B cell (primary cell): ENCODE results near the gene RBM26. TPM values are rescaled to one million over a fixed set of nuclear protein-coding genes. Genes with fewer than 3 reads are reported as not detected.

Experiments
- ATAC-seq: fragments of 200-7000 bp; cut with Tn5 transposase; one replicate; pipeline ENCODE4 v1.10.0; 2021; ENCODE audit warnings: low read depth, mild to moderate bottlenecking, moderate number of reproducible peaks, moderate library complexity
- CTCF ChIA-PET: fragments of 350-600 bp; sonication (Branson Sonifier 250); formaldehyde crosslinking; loops from one replicate; lab custom pipeline; 2021; ENCODE audit warnings: antibody characterized with exemption, inconsistent platforms; lab: Charles Lee
- POLR2A ChIA-PET: fragments of 350-600 bp; sonication (Branson Sonifier 250); formaldehyde crosslinking; loops from one replicate; lab custom pipeline; 2021; ENCODE audit warnings: antibody characterized with exemption; lab: Charles Lee
- DNase-seq: peaks from one replicate; pipeline ENCODE4 v3.0.0; 2013
- H2AFZ ChIP-seq: 2 replicates; pipeline ENCODE4 v1.6.1; 2012; ENCODE audit warnings: mild to moderate bottlenecking, low read depth, low read length; ENCODE audit not compliant: insufficient read depth, poor library complexity, severe bottlenecking
- H3K27ac ChIP-seq, 2 donors: 1 replicate in 1 of 2; 2 replicates in 1 of 2; pipeline ENCODE4 v1.5.1; 2012 to 2013; ENCODE audit warnings: low read length in 2 of 2, mild to moderate bottlenecking in 2 of 2, moderate library complexity in 1 of 2
- H3K27me3 ChIP-seq, 4 experiments: fragments of 200-600 bp in 1 of 4; sonication (generic) in 1 of 4; replicated peaks in 1 of 4; 1 replicate in 2 of 4; 2 replicates in 2 of 4; pipeline versions ENCODE4 v1.6.1 to v1.7.0; 2013 to 2016; ENCODE audit warnings: low read length in 3 of 4, mild to moderate bottlenecking in 2 of 4, mixed read lengths in 1 of 4, moderate library complexity in 1 of 4; ENCODE audit not compliant: insufficient read depth in 4 of 4, control insufficient read depth in 3 of 4; ENCODE audit errors: control extremely low read depth in 1 of 4
- H3K36me3 ChIP-seq, 2 experiments: replicated peaks in 1 of 2; 1 replicate in 1 of 2; 2 replicates in 1 of 2; pipeline versions ENCODE4 v1.6.1 to v1.7.1; 2013; ENCODE audit warnings: low read length in 1 of 2; ENCODE audit not compliant: insufficient read depth in 2 of 2, control insufficient read depth in 1 of 2; ENCODE audit errors: control extremely low read depth in 1 of 2, extremely low read depth in 1 of 2
- H3K4me1 ChIP-seq, 2 donors: fragments of 200-600 bp in 1 of 2; sonication (generic) in 1 of 2; 1 replicate in 1 of 2; 2 replicates in 1 of 2; pipeline versions ENCODE4 v1.5.1 to v1.6.1; 2013 to 2017; ENCODE audit warnings: low read length in 2 of 2; ENCODE audit not compliant: control insufficient read depth in 2 of 2, insufficient read depth in 2 of 2
- H3K4me2 ChIP-seq: replicated peaks from 2 replicates; pipeline ENCODE3; 2012; ENCODE audit warnings: mild to moderate bottlenecking, low read depth, low read length; ENCODE audit not compliant: poor library complexity, severe bottlenecking
- H3K4me3 ChIP-seq, 5 experiments: fragments of 200-600 bp in 1 of 5; sonication (generic) in 1 of 5; 1 replicate in 3 of 5; 2 replicates in 2 of 5; pipeline versions ENCODE4 v1.5.1 to v1.7.0; 2011 to 2016; ENCODE audit warnings: low read length in 4 of 5, mild to moderate bottlenecking in 4 of 5, low read depth in 2 of 5, control low read depth in 1 of 5, moderate library complexity in 1 of 5; ENCODE audit not compliant: insufficient read depth in 1 of 5; ENCODE audit errors: control extremely low read depth in 1 of 5, extremely low read depth in 1 of 5
- H3K79me2 ChIP-seq: fragments of 200-600 bp; sonication (generic); one replicate; pipeline ENCODE4 v1.6.0; 2016; ENCODE audit warnings: low read length; ENCODE audit not compliant: control insufficient read depth, insufficient read depth
- H3K9ac ChIP-seq: fragments of 200-600 bp; sonication (generic); 2 replicates; pipeline ENCODE4 v1.6.1; 2017; ENCODE audit warnings: mild to moderate bottlenecking, low read length, moderate library complexity
- H3K9me3 ChIP-seq, 3 donors: one replicate each; pipeline versions ENCODE4 v1.6.1 to v1.7.1; 2013; ENCODE audit warnings: low read length in 2 of 3; ENCODE audit not compliant: control insufficient read depth in 2 of 3, insufficient read depth in 1 of 3; ENCODE audit errors: control extremely low read depth in 1 of 3
- H4K20me1 ChIP-seq: 2 replicates; pipeline ENCODE4 v1.6.0; 2012; ENCODE audit warnings: mild to moderate bottlenecking, low read length; ENCODE audit not compliant: insufficient read depth, control insufficient read depth, poor library complexity, severe bottlenecking
- H3K27ac Mint-ChIP-seq: one replicate; pipeline ENCODE4 v1.8.0; 2021; ENCODE audit warnings: mixed read lengths
- H3K27me3 Mint-ChIP-seq: one replicate; pipeline ENCODE4 v1.8.0; 2021; ENCODE audit warnings: mixed read lengths
- H3K4me1 Mint-ChIP-seq: one replicate; pipeline ENCODE4 v1.8.0; 2021; ENCODE audit warnings: mixed read lengths
- H3K4me3 Mint-ChIP-seq: one replicate; pipeline ENCODE4 v1.8.0; 2021; ENCODE audit warnings: mixed read lengths
- H3K9me3 Mint-ChIP-seq: one replicate; pipeline ENCODE4 v1.8.0; 2022; ENCODE audit warnings: mixed read lengths; ENCODE audit not compliant: insufficient read depth
- EZH2 ChIP-seq: IDR thresholded peaks from 2 replicates; pipeline ENCODE4 v1.6.1; 2012; ENCODE audit warnings: borderline replicate concordance, low read depth, mild to moderate bottlenecking, moderate library complexity, low read length; ENCODE audit not compliant: insufficient read depth, poor library complexity, severe bottlenecking
- WGBS: methylation state at CpG from one replicate; pipeline ENCODE4 v1.1.5; 2013; ENCODE audit warnings: missing lambda C conversion rate; ENCODE audit not compliant: insufficient coverage; 5-methylcytosine and 5-hydroxymethylcytosine counted together
- intact Hi-C: fragments of 100-400 bp; cut with micrococcal nuclease; formaldehyde crosslinking; loops from one replicate; pipeline ENCODE4 v1.10.0; 2022
- polyA plus RNA-seq: library from polyadenylated mRNA; depleted of rRNA; stranded (reverse); fragments of >200 nt; gene quantifications from 2 replicates; pipeline ENCODE4 v1.2.3, GENCODE V29; 2012
- total RNA-seq, 2 donors: library from RNA; stranded (reverse); fragments of 120-200 nt in 1 of 2; gene quantifications; 1 replicate in 1 of 2; 2 replicates in 1 of 2; pipeline versions ENCODE4 v1.2.3 to v1.2.4, GENCODE V29; 2013 to 2022
- TF ChIP-seq, protein P1 (sequence below): fragments of 200-600 bp; IDR thresholded peaks from one replicate; pipeline ENCODE4 v1.8.0; 2022; ENCODE audit warnings: antibody characterized with exemption, mild to moderate bottlenecking

The RBM26 gene
- total and polyA plus RNA-seq, 2 donors (not counting 1 experiment from before 2014, with no cell fraction given) = 34.5 to 159 TPM

DNA sequence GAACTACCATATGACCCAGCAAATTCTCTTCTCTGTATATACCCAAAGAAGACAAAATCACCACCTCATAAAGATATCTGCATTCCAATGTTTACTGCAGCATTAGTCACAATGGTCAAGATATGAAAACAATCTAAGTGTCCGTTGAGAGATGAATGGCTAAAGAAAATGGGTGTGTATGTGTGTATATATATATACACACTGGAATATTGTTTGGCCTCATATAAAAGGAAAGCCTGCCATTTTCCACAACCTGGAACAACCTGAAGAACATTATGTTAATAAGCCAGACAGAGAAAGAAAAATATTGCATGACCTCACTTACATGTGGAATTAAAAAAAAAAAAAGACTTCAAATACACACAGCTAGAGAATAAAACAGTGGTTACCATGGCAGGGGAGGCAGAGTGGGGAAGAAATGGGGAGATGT lies 29.5 kb upstream of the RBM26 start:
- Histone ChIP-seq H3K36me3 (no peaks in the 10 kb centered on the region), H3K9ac (no peak overlapping the region), H3K4me1 (no peaks in the 10 kb centered on the region), H3K27ac (no peak overlapping the region), H2AFZ (no peak overlapping the region), H3K27me3 (no peaks in the 10 kb centered on the region), H3K9me3 (no peaks in the 10 kb centered on the region), H3K4me3 (no peak overlapping the region), H4K20me1 (no peaks in the 10 kb centered on the region), H3K4me2 (no peak overlapping the region), H3K79me2 (no peaks in the 10 kb centered on the region)
- Mint-ChIP-seq H3K27ac (no peak overlapping the region), H3K9me3 (no peaks in the 10 kb centered on the region), H3K4me3 (no peak overlapping the region), H3K27me3 (no peaks in the 10 kb centered on the region), H3K4me1 (no peaks in the 10 kb centered on the region)
- CTCF ChIA-PET = interaction anchor here (0.6 to 1.8 kb wide), 2 partner anchors 11 to 30 kb away, joined by 3 to 10 read pairs; no protein-coding TSS in a partner anchor
- TF ChIP-seq, protein P1, sequence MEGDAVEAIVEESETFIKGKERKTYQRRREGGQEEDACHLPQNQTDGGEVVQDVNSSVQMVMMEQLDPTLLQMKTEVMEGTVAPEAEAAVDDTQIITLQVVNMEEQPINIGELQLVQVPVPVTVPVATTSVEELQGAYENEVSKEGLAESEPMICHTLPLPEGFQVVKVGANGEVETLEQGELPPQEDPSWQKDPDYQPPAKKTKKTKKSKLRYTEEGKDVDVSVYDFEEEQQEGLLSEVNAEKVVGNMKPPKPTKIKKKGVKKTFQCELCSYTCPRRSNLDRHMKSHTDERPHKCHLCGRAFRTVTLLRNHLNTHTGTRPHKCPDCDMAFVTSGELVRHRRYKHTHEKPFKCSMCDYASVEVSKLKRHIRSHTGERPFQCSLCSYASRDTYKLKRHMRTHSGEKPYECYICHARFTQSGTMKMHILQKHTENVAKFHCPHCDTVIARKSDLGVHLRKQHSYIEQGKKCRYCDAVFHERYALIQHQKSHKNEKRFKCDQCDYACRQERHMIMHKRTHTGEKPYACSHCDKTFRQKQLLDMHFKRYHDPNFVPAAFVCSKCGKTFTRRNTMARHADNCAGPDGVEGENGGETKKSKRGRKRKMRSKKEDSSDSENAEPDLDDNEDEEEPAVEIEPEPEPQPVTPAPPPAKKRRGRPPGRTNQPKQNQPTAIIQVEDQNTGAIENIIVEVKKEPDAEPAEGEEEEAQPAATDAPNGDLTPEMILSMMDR = no peak
- DNase-seq (no peak), ATAC-seq (no peak)
- POLR2A ChIA-PET = no interaction called here
- intact Hi-C loops = no loop called here
- no CpG with 5 or more reads among the region's 1 CpG for WGBS

DNA sequence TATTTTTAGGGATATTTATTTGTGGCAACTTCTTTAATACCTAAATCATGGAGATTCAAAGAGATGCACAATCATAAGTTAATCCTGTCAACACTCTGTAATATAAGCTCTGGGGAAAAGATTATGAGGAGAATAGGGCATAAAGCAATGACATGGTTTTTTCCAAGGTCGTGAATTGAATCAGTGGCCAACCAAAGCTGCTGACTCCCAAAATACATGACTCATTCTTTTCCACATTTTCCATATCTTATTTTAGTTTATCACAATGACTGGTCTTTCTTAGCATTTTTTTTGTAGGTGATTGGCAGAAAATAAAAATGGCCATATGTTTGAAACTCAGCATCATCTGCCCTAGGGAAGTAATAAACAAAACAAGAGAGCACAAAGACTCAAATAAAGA lies 28.5 kb upstream of the RBM26 start:
- Mint-ChIP-seq H3K27me3 (no peaks in the 10 kb centered on the region), H3K4me1 (no peaks in the 10 kb centered on the region), H3K4me3 (no peak overlapping the region), H3K27ac (no peak overlapping the region), H3K9me3 (no peaks in the 10 kb centered on the region)
- ATAC-seq (no peak), DNase-seq (no peak)
- POLR2A ChIA-PET = no interaction called here
- Histone ChIP-seq H2AFZ (no peak overlapping the region), H3K4me3 (no peak overlapping the region), H3K79me2 (no peaks in the 10 kb centered on the region), H3K27ac (no peak overlapping the region), H4K20me1 (no peaks in the 10 kb centered on the region), H3K4me1 (no peaks in the 10 kb centered on the region), H3K9ac (no peak overlapping the region), H3K27me3 (no peaks in the 10 kb centered on the region), H3K36me3 (no peaks in the 10 kb centered on the region), H3K9me3 (no peaks in the 10 kb centered on the region), H3K4me2 (no peak overlapping the region)
- TF ChIP-seq, protein P1 = no peak
- no peak for TF ChIP-seq EZH2
- CTCF ChIA-PET = no interaction called here
- WGBS = no CpG with 5 or more reads among the region's 1 CpG
- intact Hi-C loops = no loop called here
